Myocyte (in vitro differentiated cells): Measurements from ENCODE around the gene FANK1. TPM values are rescaled to one million over a fixed set of nuclear protein-coding genes. Genes with fewer than 3 reads are reported as not detected.
A peak's percentile ranks its signal among the peaks of the same experiment; 100 is the strongest.
"Not testable (repeated sequence)": the region's sequence is repeated elsewhere in the genome, so short reads cannot be mapped to it uniquely, and the experiment has no call there.

ENCODE experiments used
- DNase-seq: peaks from one replicate; pipeline ENCODE4 v3.0.0-alpha.2; 2012; ENCODE audit warnings: low read depth
- total RNA-seq: library from RNA; depleted of rRNA; stranded (reverse); fragments of >200 nt; gene quantifications from 2 replicates; pipeline ENCODE4 v1.2.3, GENCODE V29; 2014

Gene FANK1
- total RNA-seq, 1 donor from 2014 or later = 2.5 TPM

- DNase-seq = no peak
Observed at GRCh38 chr10:125886914-125887512, 9.4 kb upstream of the FANK1 start.

GRCh38 chr10:125889441-125889840 is 6.9 kb upstream of the FANK1 start:
- not testable (repeated sequence) for DNase-seq

- DNase-seq = not testable (repeated sequence)
Observed at GRCh38 chr10:125892402-125892801, 4.0 kb upstream of the FANK1 start.

GRCh38 chr10:125894176-125894575 is 2.2 kb upstream of the FANK1 start:
- not testable (repeated sequence) for DNase-seq

- peak; percentile 78 for DNase-seq
Observed at GRCh38 chr10:125895130-125896087, 955 bp upstream of the FANK1 start.

- DNase-seq = not testable (repeated sequence)
Observed at GRCh38 chr10:125897317-125897716, 953 bp downstream of the FANK1 start.

- DNase-seq = not testable (repeated sequence)
Observed at GRCh38 chr10:125900963-125901362, 4.6 kb downstream of the FANK1 start.

GRCh38 chr10:125903135-125903640 is 6.8 kb downstream of the FANK1 start:
- not testable (repeated sequence) for DNase-seq

GRCh38 chr10:125905069-125905994 is 9.0 kb downstream of the FANK1 start:
- DNase-seq = not testable (repeated sequence)

GRCh38 chr10:125907598-125907997 is 11.2 kb downstream of the FANK1 start:
- not testable (repeated sequence) for DNase-seq

- not testable (repeated sequence) for DNase-seq
Observed at GRCh38 chr10:125908813-125909212, 12.4 kb downstream of the FANK1 start.

GRCh38 chr10:125909491-125909890 is 13.1 kb downstream of the FANK1 start:
- not testable (repeated sequence) for DNase-seq

GRCh38 chr10:125911145-125911544 is 14.8 kb downstream of the FANK1 start:
- DNase-seq = no peak

GRCh38 chr10:125911990-125912389 is 15.6 kb downstream of the FANK1 start:
- DNase-seq = no peak

- peak; percentile 85 for DNase-seq
Observed at GRCh38 chr10:125913277-125913676, 16.9 kb downstream of the FANK1 start.

- no peak for DNase-seq
Observed at GRCh38 chr10:125916977-125917376, 20.6 kb downstream of the FANK1 start.

- not testable (repeated sequence) for DNase-seq
Observed at GRCh38 chr10:125917704-125918361, 21.5 kb downstream of the FANK1 start.

- DNase-seq = not testable (repeated sequence)
Observed at GRCh38 chr10:125921643-125922306, 25.4 kb downstream of the FANK1 start.

GRCh38 chr10:125925262-125925834 is 29.0 kb downstream of the FANK1 start:
- DNase-seq = no peak
